HepG2 (cell line): Measurements from ENCODE around the gene CTSZ. TPM values are rescaled to one million over a fixed set of nuclear protein-coding genes. Genes with fewer than 3 reads are reported as not detected.
A peak's percentile ranks its signal among the peaks of the same experiment; 100 is the strongest.

Experiments used
- ARNT ChIP-seq: fragments of 450-650 bp; IDR thresholded peaks from 2 replicates; pipeline ENCODE4 v1.6.1; 2017
- ATF1 ChIP-seq: IDR thresholded peaks from 2 replicates; pipeline ENCODE4 v1.6.1; 2016; ENCODE audit warnings: mild to moderate bottlenecking, control low read depth
- DDIT3 ChIP-seq: sonication (generic); formaldehyde crosslinking; IDR thresholded peaks from 2 replicates; pipeline ENCODE4 v1.4.0; 2020; ENCODE audit warnings: mild to moderate bottlenecking, missing genetic modification reagents
- ESRRA ChIP-seq: sonication (generic); formaldehyde crosslinking; IDR thresholded peaks from 2 replicates; pipeline ENCODE4 v1.5.1; 2020; ENCODE audit warnings: mild to moderate bottlenecking, low read depth, missing genetic modification reagents
- HNRNPL ChIP-seq: fragments of 200-400 bp; formaldehyde crosslinking; IDR thresholded peaks from 2 replicates; pipeline ENCODE4 v1.6.1; 2017; ENCODE audit warnings: mild to moderate bottlenecking, low read depth, low read length
- NFAT5 ChIP-seq: sonication (generic); formaldehyde crosslinking; IDR thresholded peaks from 2 replicates; pipeline ENCODE4 v1.4.0; 2020; ENCODE audit warnings: missing genetic modification reagents
- NFE2L2 ChIP-seq: fragments of 150-350 bp; IDR thresholded peaks from 2 replicates; pipeline ENCODE4 v1.6.1; 2014; ENCODE audit warnings: low read length
- NR2F2 ChIP-seq: IDR thresholded peaks from 2 replicates; pipeline ENCODE4 v1.6.1; 2012; ENCODE audit warnings: low read depth, inconsistent platforms, borderline replicate concordance
- PBX2 ChIP-seq: IDR thresholded peaks from 2 replicates; pipeline ENCODE4 v1.6.1; 2016; ENCODE audit warnings: control low read depth
- RARA ChIP-seq: IDR thresholded peaks from 2 replicates; pipeline ENCODE4 v1.6.1; 2016; ENCODE audit warnings: missing genetic modification reagents, missing compliant biosample characterization
- RCOR2 ChIP-seq: IDR thresholded peaks from 2 replicates; pipeline ENCODE4 v1.6.1; 2016; ENCODE audit warnings: missing biosample characterization, missing genetic modification reagents
- RXRA ChIP-seq: sonication (generic); formaldehyde crosslinking; IDR thresholded peaks from 2 replicates; pipeline ENCODE4 v1.5.1; 2020; ENCODE audit warnings: missing genetic modification reagents
- TAF15 ChIP-seq: fragments of 200-400 bp; formaldehyde crosslinking; IDR thresholded peaks from one replicate; pipeline ENCODE4 v1.6.1; 2018; ENCODE audit warnings: mild to moderate bottlenecking, low read depth, low read length; ENCODE audit not compliant: poor library complexity, severe bottlenecking
- TRAFD1 ChIP-seq: sonication (generic); formaldehyde crosslinking; IDR thresholded peaks from 2 replicates; pipeline ENCODE4 v1.5.1; 2020; ENCODE audit warnings: missing genetic modification reagents, mild to moderate bottlenecking, borderline replicate concordance
- ZBTB44 ChIP-seq: sonication (generic); formaldehyde crosslinking; IDR thresholded peaks from 2 replicates; pipeline ENCODE4 v1.4.0; 2020; ENCODE audit warnings: missing genetic modification reagents
- ZNF251 ChIP-seq: sonication (generic); formaldehyde crosslinking; IDR thresholded peaks from 2 replicates; pipeline ENCODE4 v1.9.0; 2021; ENCODE audit warnings: mild to moderate bottlenecking, missing genetic modification reagents
- ZNF264 ChIP-seq: sonication (generic); formaldehyde crosslinking; IDR thresholded peaks from 2 replicates; pipeline ENCODE4 v1.4.0; 2020; ENCODE audit warnings: missing genetic modification reagents
- ZNF441 ChIP-seq: sonication (generic); formaldehyde crosslinking; IDR thresholded peaks from 2 replicates; pipeline ENCODE4 v1.7.0; 2021; ENCODE audit warnings: missing genetic modification reagents, borderline replicate concordance
- ZNF724P ChIP-seq: sonication (generic); formaldehyde crosslinking; IDR thresholded peaks from 2 replicates; pipeline ENCODE4 v1.8.0; 2022; ENCODE audit warnings: missing genetic modification reagents, borderline replicate concordance
- ZNF792 ChIP-seq: IDR thresholded peaks from 2 replicates; pipeline ENCODE4 v1.6.1; 2016
- polyA plus RNA-seq, 8 experiments: library from polyadenylated mRNA; depleted of rRNA in 3 of 8; stranded (reverse) in 7 of 8; unstranded in 1 of 8; fragments of >200 nt; fragmentation: Illumina TruSeq in 4 of 8; extraction: Trizol in 4 of 8; gene quantifications; 2 replicates each; pipeline versions ENCODE4 v1.2.1 to v1.2.3, GENCODE V29; 2011 to 2016; ENCODE audit warnings: low read depth in 4 of 8, missing spikeins in 1 of 8, mixed read lengths in 1 of 8; ENCODE audit not compliant: insufficient read depth in 1 of 8
- total RNA-seq, 5 experiments: library from RNA; depleted of rRNA; stranded (reverse); fragments of >200 nt; fragmentation: Illumina TruSeq; extraction: Trizol; gene quantifications; 2 replicates each; pipeline ENCODE4 v1.2.3, GENCODE V29; 2016; ENCODE audit warnings: low read depth in 1 of 5

CTSZ gene
- total and polyA plus RNA-seq, 2 of the 13 experiments (the other 11 are each of a cell fraction or from before 2014, with no cell fraction given): 0.33 TPM; not detected in 1

- TF ChIP-seq TRAFD1 (CRISPR knock-in tag): no peak
- TF ChIP-seq ZNF264 (CRISPR knock-in tag): 0 out of 2 replicates have a peak, but pooled peaks have one; percentile 32
- no peak for TF ChIP-seq TAF15
- TF ChIP-seq ZNF724P: no peak
- peak; percentile 45 for TF ChIP-seq ZNF441
- peak; percentile 30; the same call in 1 of the 2 replicates for TF ChIP-seq RARA
- no peak for TF ChIP-seq NFAT5 (CRISPR knock-in tag)
- TF ChIP-seq RXRA: peak; percentile 43
- no peak; the same call in 1 of the 2 replicates for TF ChIP-seq ESRRA (CRISPR knock-in tag)
- TF ChIP-seq ZBTB44 (CRISPR knock-in tag): no peak
- no peak for TF ChIP-seq PBX2 (CRISPR knock-in tag)
- no peak for TF ChIP-seq NFE2L2
- TF ChIP-seq ARNT: no peak
- peak; percentile 63; the same call in 1 of the 2 replicates for TF ChIP-seq RCOR2
- no peak for TF ChIP-seq DDIT3 (CRISPR knock-in tag)
- no peak for TF ChIP-seq NR2F2
- TF ChIP-seq ATF1: no peak
- TF ChIP-seq ZNF251 (CRISPR knock-in tag): no peak
- TF ChIP-seq HNRNPL: 0 out of 2 replicates have a peak, but pooled peaks have one; percentile 41
- TF ChIP-seq ZNF792 (CRISPR knock-in tag): no peak; the same call in 1 of the 2 replicates
These were observed 26.1 kb downstream of the CTSZ start, which contains the start of gene NELFCD (continued) for GRCh38 chr20:58980711-58981627.
